ENCODE results near the gene TSSK6. TPM values are rescaled to one million over a fixed set of nuclear protein-coding genes. Genes with fewer than 3 reads are reported as not detected.

The TSSK6 gene
- polyA plus RNA-seq, 1 donor = 1.2 TPM

- DNase-seq = no peak
Observed at GRCh38 chr19:19504754-19505668, 10.3 kb downstream of the TSSK6 start.

GRCh38 chr19:19502808-19503602, 12.3 kb downstream of the TSSK6 start:
- DNase-seq = no peak

GRCh38 chr19:19502281-19502680, 13.1 kb downstream of the TSSK6 start:
- no peak for DNase-seq

- DNase-seq = no peak
Observed at GRCh38 chr19:19501798-19502197, 13.6 kb downstream of the TSSK6 start.

GRCh38 chr19:19500975-19501644, 14.2 kb downstream of the TSSK6 start:
- no peak for DNase-seq

GRCh38 chr19:19499272-19499995, 15.9 kb downstream of the TSSK6 start:
- no peak for DNase-seq

- no peak for DNase-seq
Observed at GRCh38 chr19:19498255-19498991, 16.9 kb downstream of the TSSK6 start.

- DNase-seq = no peak
Observed at GRCh38 chr19:19495614-19496603, 19.4 kb downstream of the TSSK6 start.

- no peak for DNase-seq
Observed at GRCh38 chr19:19493841-19494546, 21.4 kb downstream of the TSSK6 start.

- no peak for DNase-seq
Observed at GRCh38 chr19:19492026-19492610, 23.2 kb downstream of the TSSK6 start.

GRCh38 chr19:19491321-19492025, 23.9 kb downstream of the TSSK6 start:
- DNase-seq = no peak

- peak; percentile 83 for DNase-seq
Observed at GRCh38 chr19:19490214-19490968, 25.0 kb downstream of the TSSK6 start.

- DNase-seq = no peak
Observed at GRCh38 chr19:19489804-19490204, 25.5 kb downstream of the TSSK6 start.

GRCh38 chr19:19488875-19489690, 26.3 kb downstream of the TSSK6 start:
- DNase-seq = peak; percentile 88

GRCh38 chr19:19487950-19488874, 27.1 kb downstream of the TSSK6 start:
- no peak for DNase-seq
